Neuronal stem cell (in vitro differentiated cells): Measurements from ENCODE around the gene RAB25.

Experiments
- DNase-seq: peaks from one replicate; pipeline ENCODE4 v3.0.0-alpha.2; 2013; ENCODE audit warnings: low spot score
- H2AFZ ChIP-seq: one replicate; pipeline ENCODE4 v1.6.1; 2013; ENCODE audit warnings: mild to moderate bottlenecking, low read length, inconsistent platforms
- H2AK5ac ChIP-seq: 2 replicates; pipeline ENCODE4 v1.6.1; 2013; ENCODE audit warnings: low read depth, mild to moderate bottlenecking, inconsistent platforms, low read length, moderate library complexity, mixed read lengths
- H2BK120ac ChIP-seq: 2 replicates; pipeline ENCODE4 v1.6.1; 2013; ENCODE audit warnings: low read depth, mild to moderate bottlenecking, inconsistent platforms, low read length, moderate library complexity, mixed read lengths
- H2BK12ac ChIP-seq: one replicate; pipeline ENCODE4 v1.6.1; 2013; ENCODE audit warnings: low read length, inconsistent platforms
- H2BK15ac ChIP-seq: 2 replicates; pipeline ENCODE4 v1.6.1; 2013; ENCODE audit warnings: mild to moderate bottlenecking, low read length, inconsistent platforms, mixed read lengths
- H2BK5ac ChIP-seq: one replicate; pipeline ENCODE4 v1.6.1; 2013; ENCODE audit warnings: inconsistent platforms, mild to moderate bottlenecking, low read length, moderate library complexity
- H3K14ac ChIP-seq: one replicate; pipeline ENCODE4 v1.6.1; 2013; ENCODE audit warnings: low read length, inconsistent platforms
- H3K18ac ChIP-seq: 2 replicates; pipeline ENCODE4 v1.6.1; 2013; ENCODE audit warnings: low read length, inconsistent platforms
- H3K23ac ChIP-seq: 2 replicates; pipeline ENCODE4 v1.6.1; 2013; ENCODE audit warnings: low read depth, mild to moderate bottlenecking, mixed read lengths, low read length, inconsistent platforms; ENCODE audit not compliant: poor library complexity
- H3K27ac ChIP-seq: replicated peaks from 3 replicates; pipeline ENCODE4 v1.5.1; 2013; ENCODE audit warnings: low read length, inconsistent platforms
- H3K27me3 ChIP-seq, 3 experiments: 2 replicates each; pipeline ENCODE4 v1.6.1; 2013; ENCODE audit warnings: low read length in 3 of 3, mild to moderate bottlenecking in 2 of 3, inconsistent platforms in 1 of 3, low read depth in 1 of 3, mixed read lengths in 1 of 3, moderate library complexity in 1 of 3; ENCODE audit not compliant: control insufficient read depth in 3 of 3, insufficient read depth in 3 of 3
- H3K36me3 ChIP-seq, 2 donors: replicated peaks in 1 of 2; 2 replicates each; pipeline ENCODE4 v1.6.1; 2013; ENCODE audit warnings: low read length in 2 of 2; ENCODE audit not compliant: control insufficient read depth in 2 of 2, insufficient read depth in 2 of 2
- H3K4ac ChIP-seq: 2 replicates; pipeline ENCODE4 v1.6.1; 2013; ENCODE audit warnings: inconsistent platforms, mild to moderate bottlenecking, low read length, moderate library complexity
- H3K4me1 ChIP-seq, 2 donors: 1 replicate in 1 of 2; 2 replicates in 1 of 2; pipeline ENCODE4 v1.6.1; 2013; ENCODE audit warnings: low read length in 2 of 2, low read depth in 1 of 2; ENCODE audit not compliant: control insufficient read depth in 2 of 2, insufficient read depth in 1 of 2
- H3K4me2 ChIP-seq: one replicate; pipeline ENCODE4 v1.6.1; 2013; ENCODE audit warnings: mild to moderate bottlenecking, low read length, inconsistent platforms; ENCODE audit not compliant: insufficient read depth, poor library complexity, severe bottlenecking
- H3K4me3 ChIP-seq, 2 donors: 2 replicates each; pipeline ENCODE4 v1.5.1; 2013; ENCODE audit warnings: low read length in 2 of 2, mild to moderate bottlenecking in 2 of 2, inconsistent platforms in 1 of 2, moderate library complexity in 1 of 2
- H3K79me1 ChIP-seq: one replicate; pipeline ENCODE4 v1.6.1; 2013; ENCODE audit warnings: low read depth, mild to moderate bottlenecking, inconsistent platforms, low read length, moderate library complexity
- H3K9ac ChIP-seq: one replicate; pipeline ENCODE4 v1.6.1; 2013; ENCODE audit warnings: mild to moderate bottlenecking, low read depth, low read length, inconsistent platforms; ENCODE audit not compliant: poor library complexity
- H3K9me3 ChIP-seq, 2 donors: replicated peaks in 1 of 2; 2 replicates each; pipeline versions ENCODE3 to v1.6.1; 2013; ENCODE audit warnings: low read length in 2 of 2, mild to moderate bottlenecking in 2 of 2, inconsistent platforms in 1 of 2, low read depth in 1 of 2, mixed read lengths in 1 of 2, moderate library complexity in 1 of 2; ENCODE audit not compliant: control insufficient read depth in 2 of 2, insufficient read depth in 1 of 2
- H4K8ac ChIP-seq: one replicate; pipeline ENCODE4 v1.6.1; 2013; ENCODE audit warnings: low read depth, mild to moderate bottlenecking, inconsistent platforms, low read length, moderate library complexity
- H4K91ac ChIP-seq: one replicate; pipeline ENCODE4 v1.6.1; 2013; ENCODE audit warnings: low read length, low read depth, mild to moderate bottlenecking, inconsistent platforms; ENCODE audit not compliant: poor library complexity
- WGBS, 2 donors: extraction: QIAGEN DNeasy Blood & Tissue Kit; methylation state at CpG; one replicate each; pipeline ENCODE4 v1.1.7; 2013; ENCODE audit warnings: missing lambda C conversion rate in 2 of 2, mixed read lengths in 1 of 2; ENCODE audit not compliant: insufficient read length in 2 of 2, insufficient replicate concordance in 1 of 2; ENCODE audit errors: extremely low coverage in 2 of 2; 5-methylcytosine and 5-hydroxymethylcytosine counted together

The RAB25 gene

DNA sequence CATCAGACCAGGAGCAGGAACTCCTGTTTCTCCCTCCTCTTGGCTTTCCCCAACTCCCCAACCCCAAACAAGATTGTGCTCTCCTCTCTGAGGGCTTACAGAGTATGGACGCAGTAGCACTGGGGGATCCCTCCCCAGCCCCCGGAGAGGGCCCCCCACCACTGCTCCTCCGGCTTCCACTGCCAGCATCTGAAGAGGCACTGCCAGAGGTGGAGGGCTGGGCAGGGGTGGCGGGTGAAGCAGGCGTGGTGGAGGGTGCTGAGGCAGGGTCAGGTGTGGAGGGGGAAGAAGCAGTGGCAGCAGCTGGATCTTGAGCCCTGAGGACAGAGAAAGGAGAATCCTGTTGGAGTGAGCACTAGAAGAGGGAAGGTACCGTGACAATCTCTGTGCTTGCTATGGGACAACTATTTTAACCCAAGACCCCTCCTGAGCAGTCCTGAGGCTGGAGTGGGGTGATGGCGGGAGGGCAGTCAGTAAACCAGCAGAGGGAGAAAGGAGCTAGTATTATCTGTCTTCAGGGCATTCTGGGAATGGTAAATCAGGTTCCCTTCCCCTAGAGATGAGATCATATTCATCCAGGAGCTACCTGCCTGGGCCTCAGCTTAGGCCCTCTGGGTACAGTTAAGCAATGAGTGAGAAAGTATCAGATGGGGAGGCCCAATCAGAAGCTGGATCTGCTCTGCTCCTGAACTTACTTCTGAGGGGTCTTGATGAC lies 9.8 kb upstream of the RAB25 start:
- H3K4ac ChIP-seq = no peak overlapping the region
- peaks cover 29 to 59% of the 10 kb centered on the region in 2 donors for H3K36me3 ChIP-seq
- H3K18ac ChIP-seq = no peak overlapping the region
- H3K4me1 ChIP-seq = peaks cover 4 to 7% of the 10 kb centered on the region in 2 donors
- H2BK15ac ChIP-seq = no peak overlapping the region
- no peak overlapping the region for H3K23ac ChIP-seq
- H2BK120ac ChIP-seq = no peak overlapping the region
- H3K9me3 ChIP-seq = no peaks in the 10 kb centered on the region
- H3K9ac ChIP-seq = peak overlapping the region; percentile 34
- H3K27ac ChIP-seq = no peak overlapping the region
- H3K14ac ChIP-seq = no peak overlapping the region
- peaks cover 15% of the 10 kb centered on the region for H3K79me1 ChIP-seq
- no peak overlapping the region for H3K4me2 ChIP-seq
- no peak overlapping the region for H3K4me3 ChIP-seq
- no peaks in the 10 kb centered on the region for H3K27me3 ChIP-seq
- no peak for DNase-seq
- H2BK12ac ChIP-seq = no peak overlapping the region
- no peak overlapping the region for H4K91ac ChIP-seq
- no peak overlapping the region for H2AK5ac ChIP-seq
- no CpG with 5 or more reads among the region's 7 CpGs for WGBS, 2 donors
- no peak overlapping the region for H4K8ac ChIP-seq
- no peak overlapping the region for H2AFZ ChIP-seq
- no peak overlapping the region for H2BK5ac ChIP-seq

DNA sequence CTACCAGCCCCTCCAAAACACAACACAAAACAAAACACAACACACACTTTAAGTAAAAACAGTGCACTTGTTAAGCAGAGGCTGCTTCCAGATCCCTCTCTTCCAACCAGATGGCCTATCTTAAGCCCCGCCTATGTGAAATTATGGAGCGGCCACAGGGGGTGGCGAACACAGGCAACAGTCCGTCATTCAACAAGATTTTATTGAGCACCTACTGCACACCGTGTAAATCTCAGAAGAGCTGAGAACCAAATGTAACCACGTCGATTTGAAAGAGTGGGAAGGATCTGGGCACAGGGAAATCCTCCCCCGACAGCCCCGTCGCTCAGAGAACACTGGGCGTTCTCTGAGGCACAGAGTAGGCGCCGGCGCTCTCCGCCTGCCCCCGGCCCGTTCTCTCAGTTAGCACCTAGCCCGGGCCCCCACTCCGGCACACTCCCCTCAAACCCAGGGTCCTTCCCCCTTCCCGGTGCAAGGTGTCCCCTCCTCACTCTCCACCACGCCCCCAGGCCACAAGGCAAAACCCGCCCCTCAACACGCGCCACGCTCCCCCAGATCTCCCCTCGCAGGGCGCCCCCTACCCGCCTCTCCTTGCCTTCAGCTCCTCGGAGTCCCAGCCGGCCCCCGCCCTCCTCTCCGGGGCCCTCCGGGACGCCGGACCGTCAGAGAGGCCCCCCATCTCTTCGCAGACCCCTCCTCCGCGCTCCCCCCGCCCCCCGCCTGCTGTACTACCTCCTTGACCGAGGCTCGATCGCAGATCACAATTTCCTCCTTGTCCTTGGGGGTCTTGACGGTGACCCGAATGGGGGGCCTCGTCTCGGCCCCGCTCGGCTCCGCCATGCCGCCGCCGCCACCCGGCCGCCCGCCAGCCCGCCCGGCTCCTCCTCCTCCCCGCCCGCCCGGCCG lies 7.8 kb upstream of the RAB25 start:
- Histone ChIP-seq H2AFZ (peak overlapping the region; percentile 89), H3K23ac (peak overlapping the region; percentile 62), H3K4me1 (peaks cover 4 to 7% of the 10 kb centered on the region in 2 donors), H3K79me1 (peaks cover 13% of the 10 kb centered on the region), H3K9me3 (no peaks in the 10 kb centered on the region), H2BK12ac (no peak overlapping the region), H4K8ac (no peak overlapping the region), H3K36me3 (peaks cover 27 to 59% of the 10 kb centered on the region in 2 donors), H2BK120ac (no peak overlapping the region), H3K4ac (no peak overlapping the region), H4K91ac (no peak overlapping the region), H3K9ac (peak overlapping the region; percentile 79), H3K14ac (no peak overlapping the region), H2BK5ac (no peak overlapping the region), H3K27ac (peak overlapping the region; percentile 64), H3K4me3 (peak overlapping the region; percentile 92 to 100), H3K4me2 (peak overlapping the region; percentile 64), H3K18ac (peak overlapping the region; percentile 92), H2BK15ac (peak overlapping the region; percentile 23), H2AK5ac (peak overlapping the region; percentile 17), H3K27me3 (no peaks in the 10 kb centered on the region)
- WGBS, 2 donors = no CpG with 5 or more reads among the region's 63 CpGs
- DNase-seq = peak; percentile 79

DNA sequence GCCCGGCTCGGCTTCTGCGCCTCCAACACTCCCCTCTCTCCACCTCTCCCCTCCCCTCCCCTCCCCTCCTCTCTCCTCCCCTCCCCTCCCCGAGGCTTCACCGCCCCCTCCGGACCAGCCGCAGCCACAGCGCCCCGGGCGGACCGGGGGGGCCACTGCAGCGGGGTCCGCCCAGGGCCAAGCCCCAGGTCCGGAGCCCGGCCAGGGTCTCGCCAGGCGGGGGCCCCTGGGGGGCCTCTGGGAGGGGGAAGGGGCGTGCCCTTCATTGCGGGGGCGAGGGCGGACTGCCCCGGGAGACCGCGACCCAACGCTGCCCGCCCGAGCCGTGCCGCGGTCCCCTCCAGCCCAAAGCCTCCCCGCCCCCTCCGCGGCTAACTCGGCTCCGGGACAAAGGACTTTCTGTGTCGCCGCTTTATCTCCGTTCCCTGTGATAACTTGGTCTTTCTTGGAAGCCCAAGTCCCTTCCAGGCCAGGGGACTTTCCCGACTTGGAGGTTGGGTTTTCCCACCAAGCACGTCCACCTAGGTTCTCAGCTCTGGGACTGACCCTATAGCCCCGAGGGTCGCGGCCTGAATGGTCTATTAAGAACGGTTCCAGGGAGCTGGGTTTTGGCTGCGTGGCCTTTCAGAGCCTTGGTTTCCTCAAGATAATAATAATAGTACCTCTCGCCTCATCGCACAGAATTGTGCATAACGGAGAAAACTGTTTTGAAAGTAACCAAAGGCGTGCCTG lies 7.0 kb upstream of the RAB25 start, which contains the start of gene UBQLN4:
Gene UBQLN4 (minus strand): TSS at position 31 of the 732 bp plus-strand sequence. CDS start 97 bp downstream, outside the sequence.
- Histone ChIP-seq H3K14ac (no peak within 1 kb of the TSS), H3K9ac (peak within 1 kb of the TSS; percentile 86), H3K79me1 (peaks cover 10% of the 10 kb centered on the region), H4K91ac (no peak within 1 kb of the TSS), H4K8ac (no peak within 1 kb of the TSS), H3K18ac (peak within 1 kb of the TSS; percentile 96), H3K4me2 (peak within 1 kb of the TSS; percentile 87), H3K4me3 (peak within 1 kb of the TSS; percentile 92 to 100), H2BK15ac (peak within 1 kb of the TSS; percentile 67), H3K36me3 (peaks cover 22 to 56% of the 10 kb centered on the region in 2 donors), H2BK12ac (no peak within 1 kb of the TSS), H2AFZ (peak within 1 kb of the TSS; percentile 100), H3K9me3 (no peaks in the 10 kb centered on the region), H3K27ac (peak within 1 kb of the TSS; percentile 99), H3K4ac (peak within 1 kb of the TSS; percentile 81), H2BK120ac (peak within 1 kb of the TSS; percentile 93), H2AK5ac (peak within 1 kb of the TSS; percentile 78), H3K27me3 (no peaks in the 10 kb centered on the region), H2BK5ac (peak within 1 kb of the TSS; percentile 98), H3K4me1 (peaks cover 4 to 7% of the 10 kb centered on the region in 2 donors), H3K23ac (peak within 1 kb of the TSS; percentile 62)
- peak; percentile 87 for DNase-seq
- WGBS, 2 donors = no CpG with 5 or more reads among the region's 49 CpGs
